NCI-H510A treated with DMSO at 0.1 percent for 48 hours (cell line): ENCODE results near the gene SCGB1A1.

ENCODE experiments used
- DNase-seq: peaks from one replicate; lab custom pipeline; 2025; lab: John Stamatoyannopoulos, UW

Gene SCGB1A1

GRCh38 chr11:62421996-62422395 lies 3.2 kb downstream of the SCGB1A1 start:
- no peak for DNase-seq

DNA sequence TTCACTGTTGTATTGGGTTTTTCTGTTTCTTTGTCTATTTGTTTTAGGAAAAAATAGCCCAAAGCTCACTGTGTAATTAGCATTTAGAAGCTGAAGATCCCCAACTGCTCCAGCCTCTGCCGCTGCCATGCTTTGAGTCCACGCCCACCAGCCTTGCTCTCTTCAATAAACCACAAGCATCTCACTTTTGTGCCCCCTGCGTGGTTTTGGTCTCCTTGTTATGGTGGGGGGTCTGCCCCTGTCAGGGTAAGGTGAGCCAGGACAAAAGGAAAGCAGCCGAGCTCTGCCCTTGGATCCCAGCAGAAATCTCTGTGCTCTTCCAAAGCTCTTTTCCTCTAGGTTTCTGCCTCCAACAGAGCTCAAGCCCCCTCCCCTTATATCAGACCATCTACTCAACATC lies 4.2 kb downstream of the SCGB1A1 start:
- DNase-seq: no peak

- no peak for DNase-seq
Observed at GRCh38 chr11:62427630-62428233, 8.9 kb downstream of the SCGB1A1 start.

DNA sequence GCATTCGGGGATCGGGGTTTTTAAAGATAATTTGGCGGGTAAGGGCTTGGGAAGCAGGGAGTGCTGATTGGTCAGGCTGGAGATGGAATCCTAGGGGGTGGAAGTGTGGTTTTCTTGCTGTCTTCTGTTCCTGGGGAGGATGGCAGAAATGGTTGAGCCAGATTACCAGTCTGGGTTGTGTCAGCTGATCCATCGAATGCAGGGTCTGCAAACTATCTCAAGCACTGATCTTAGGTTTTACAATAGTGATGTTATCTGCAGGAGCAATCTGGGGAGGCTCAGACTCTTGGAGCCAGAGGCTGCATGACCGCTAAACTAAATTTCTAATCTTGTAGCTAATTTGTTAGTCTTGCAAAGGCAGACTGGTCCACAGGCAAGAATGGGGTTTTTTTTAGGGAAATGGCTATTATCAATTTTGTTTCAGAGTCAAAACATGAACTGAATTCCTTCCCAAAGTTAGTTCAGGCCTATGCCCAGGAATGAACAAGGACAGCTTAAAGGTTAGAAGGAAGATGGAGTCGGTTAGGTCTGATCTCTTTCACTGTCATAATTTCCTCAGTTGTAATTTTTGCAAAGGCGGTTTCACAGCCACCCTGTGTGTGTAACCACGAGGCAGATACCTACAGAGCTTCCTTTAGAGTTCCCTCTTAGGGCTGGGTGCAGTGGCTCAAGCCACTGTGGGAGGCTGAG lies 10.2 kb downstream of the SCGB1A1 start:
- DNase-seq: no peak

- no peak for DNase-seq
Observed at GRCh38 chr11:62430425-62430824, 11.6 kb downstream of the SCGB1A1 start.

DNA sequence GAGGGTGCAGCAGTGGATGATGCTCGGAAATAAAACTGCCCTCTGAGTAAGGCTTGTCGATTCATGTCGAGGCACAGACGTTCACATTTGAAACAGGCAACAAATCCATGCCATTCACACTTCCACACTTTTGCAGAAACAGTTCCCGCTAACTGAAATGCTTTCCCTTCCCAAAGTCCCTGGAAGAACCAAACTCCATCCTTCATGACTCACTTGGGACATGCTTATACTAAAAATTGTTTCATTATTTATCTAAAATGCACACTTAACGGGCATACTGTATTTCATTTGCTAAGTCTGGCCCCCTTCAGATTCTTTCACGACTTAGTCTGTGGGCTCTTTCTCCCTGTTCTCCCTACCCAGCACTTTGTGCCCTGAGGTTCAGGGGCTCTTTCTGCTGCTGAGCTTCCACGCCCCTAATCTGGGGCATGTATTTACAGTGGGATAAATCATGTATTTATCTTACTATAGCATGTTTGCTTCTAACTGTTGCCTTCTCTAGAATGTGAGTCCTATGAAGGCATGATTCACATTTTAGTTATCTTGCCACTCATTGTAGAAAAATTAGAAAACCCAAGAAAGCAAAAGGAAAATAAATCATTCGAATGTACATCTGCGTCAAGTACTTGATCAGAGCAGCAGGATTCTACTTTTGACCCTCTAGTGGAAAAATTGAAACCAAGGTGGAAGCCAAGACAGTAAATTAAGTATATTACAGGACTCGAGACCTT lies 12.5 kb downstream of the SCGB1A1 start:
- no peak for DNase-seq

GRCh38 chr11:62432695-62433094 lies 13.9 kb downstream of the SCGB1A1 start:
- DNase-seq: no peak

DNA sequence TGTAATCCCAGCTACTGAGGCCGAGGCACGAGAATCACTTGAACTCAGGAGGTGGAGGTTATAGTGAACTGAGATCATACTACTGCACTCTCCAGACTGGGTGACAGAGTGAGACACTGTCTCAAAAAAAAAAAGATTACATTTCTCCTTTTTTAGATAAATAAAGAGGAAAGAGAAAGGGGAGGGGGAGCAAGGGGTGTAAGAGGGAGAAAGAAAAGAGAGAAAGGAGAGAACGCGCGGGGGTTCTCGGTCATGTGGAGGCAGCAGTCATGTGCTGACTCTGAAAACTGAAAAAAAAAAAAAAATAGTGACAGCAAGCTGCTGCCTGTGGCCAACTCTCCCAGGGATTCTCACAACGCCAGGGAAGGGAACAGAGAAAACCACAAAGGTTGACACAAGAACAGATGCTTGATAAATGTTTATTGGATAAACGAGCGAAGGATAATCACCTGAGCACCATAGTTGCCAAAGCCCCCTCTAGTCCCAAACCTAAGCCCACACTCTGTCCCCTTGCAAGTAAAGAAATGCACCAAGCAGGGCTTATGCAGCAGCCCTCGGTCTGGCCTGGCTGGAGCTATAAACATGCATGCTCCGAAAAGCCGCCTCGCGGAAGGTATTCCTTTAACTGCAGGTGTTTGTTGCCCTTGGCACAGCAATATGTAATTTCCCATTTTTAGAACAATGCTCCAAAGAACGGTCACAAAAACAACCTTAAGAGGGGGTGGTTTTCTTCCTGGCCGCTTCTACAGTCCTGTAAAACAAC lies 14.5 kb downstream of the SCGB1A1 start:
- DNase-seq: no peak

- DNase-seq: no peak
Observed at GRCh38 chr11:62433904-62434276, 15.1 kb downstream of the SCGB1A1 start.

DNA sequence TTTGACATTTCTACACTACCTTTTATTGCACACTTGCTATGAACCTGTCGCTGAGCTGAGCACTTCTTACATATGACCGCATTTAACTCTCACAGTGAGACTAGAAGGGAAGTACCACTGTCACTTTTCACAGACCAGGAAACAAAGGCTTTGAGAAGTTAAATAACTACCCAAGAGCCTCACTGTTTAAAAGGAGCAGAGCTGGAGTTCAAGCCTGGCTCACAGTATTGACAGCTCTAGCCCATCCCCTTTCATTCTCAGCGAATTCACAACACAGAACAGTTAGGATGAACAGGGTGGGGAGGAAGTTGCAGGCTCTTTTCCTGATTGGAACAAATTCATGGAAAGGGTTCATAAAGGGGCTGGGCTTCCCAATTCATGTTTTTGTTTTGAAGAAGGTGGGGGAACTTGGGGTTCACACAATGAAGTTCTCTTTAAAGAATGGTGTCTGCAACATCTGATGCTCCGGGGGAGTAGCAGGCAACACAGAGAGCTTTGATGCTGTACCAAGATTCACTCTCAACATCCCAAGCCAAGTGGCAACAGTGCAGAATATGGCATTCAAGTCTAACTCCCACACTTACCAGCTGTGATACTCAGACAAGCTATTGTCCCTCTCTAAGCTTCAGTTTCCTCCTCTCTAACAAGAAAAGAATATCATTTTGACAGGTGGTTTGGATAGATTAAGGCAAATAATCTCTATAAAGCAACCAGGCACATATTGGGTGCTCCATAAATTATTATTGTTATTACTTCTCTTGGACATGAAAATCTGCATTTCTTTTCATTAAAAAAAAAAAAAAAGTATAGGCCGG lies 17.2 kb downstream of the SCGB1A1 start:
- DNase-seq: no peak

DNA sequence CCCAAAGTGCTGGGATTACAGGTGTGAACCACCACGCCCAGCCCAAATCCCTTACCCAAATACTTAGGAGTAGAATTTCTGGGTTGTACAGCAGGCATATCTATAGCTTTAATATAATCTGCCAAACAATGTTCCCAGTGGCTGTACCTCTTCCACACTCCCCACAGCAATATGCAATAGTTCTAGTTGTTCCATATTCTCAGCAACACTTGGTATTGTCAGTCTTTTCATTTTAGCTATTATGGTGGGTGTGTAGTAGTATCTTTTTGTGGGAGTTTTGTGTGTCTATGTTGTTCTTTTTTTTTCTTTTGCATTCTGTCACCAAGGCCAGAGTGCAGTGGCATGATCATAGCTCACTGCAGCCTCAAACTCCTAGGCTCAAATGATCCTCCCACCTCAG lies 18.8 kb downstream of the SCGB1A1 start:
- no peak for DNase-seq

- DNase-seq: no peak
Observed at GRCh38 chr11:62438641-62439040, 19.8 kb downstream of the SCGB1A1 start.

DNA sequence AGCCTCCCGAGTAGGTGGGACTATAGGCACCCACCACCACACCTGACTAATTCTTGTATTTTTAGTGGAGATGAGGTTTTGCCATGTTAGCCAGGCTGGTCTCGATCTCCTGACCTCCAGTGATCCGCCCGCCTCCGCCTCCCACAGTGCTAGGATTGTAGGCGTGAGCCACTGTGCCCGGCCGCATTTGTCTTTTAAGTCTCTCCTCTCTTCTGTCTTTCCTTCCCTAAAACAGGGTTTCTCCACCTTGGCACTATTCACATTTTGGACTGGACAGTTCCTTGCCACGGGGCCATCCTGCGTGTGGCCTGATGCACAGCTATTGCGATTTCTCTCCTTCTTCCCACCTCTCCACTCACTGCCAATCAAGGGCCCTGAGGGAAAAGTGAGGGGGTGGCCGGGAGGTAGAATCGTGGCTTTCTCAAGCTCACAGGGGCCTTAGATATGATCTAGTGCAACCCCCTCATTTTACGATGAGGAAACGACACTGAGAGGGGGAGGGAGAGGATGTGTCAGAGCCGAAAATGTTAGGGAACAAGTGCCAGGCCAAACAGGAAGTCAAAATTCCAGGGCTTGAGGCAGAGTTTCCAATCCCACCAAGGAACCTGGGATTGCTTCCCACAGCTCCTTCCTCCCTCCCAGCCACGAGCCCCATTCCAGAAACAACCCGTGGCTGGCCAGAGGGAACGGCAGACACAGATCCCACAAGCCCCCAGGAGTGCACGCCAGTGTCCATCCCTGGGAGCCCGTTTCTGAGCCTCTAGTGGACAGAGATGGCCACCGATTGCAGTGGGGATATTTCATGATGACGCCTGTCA lies 21.2 kb downstream of the SCGB1A1 start:
- no peak for DNase-seq

- DNase-seq: no peak
Observed at GRCh38 chr11:62443390-62444235, 24.8 kb downstream of the SCGB1A1 start.

DNA sequence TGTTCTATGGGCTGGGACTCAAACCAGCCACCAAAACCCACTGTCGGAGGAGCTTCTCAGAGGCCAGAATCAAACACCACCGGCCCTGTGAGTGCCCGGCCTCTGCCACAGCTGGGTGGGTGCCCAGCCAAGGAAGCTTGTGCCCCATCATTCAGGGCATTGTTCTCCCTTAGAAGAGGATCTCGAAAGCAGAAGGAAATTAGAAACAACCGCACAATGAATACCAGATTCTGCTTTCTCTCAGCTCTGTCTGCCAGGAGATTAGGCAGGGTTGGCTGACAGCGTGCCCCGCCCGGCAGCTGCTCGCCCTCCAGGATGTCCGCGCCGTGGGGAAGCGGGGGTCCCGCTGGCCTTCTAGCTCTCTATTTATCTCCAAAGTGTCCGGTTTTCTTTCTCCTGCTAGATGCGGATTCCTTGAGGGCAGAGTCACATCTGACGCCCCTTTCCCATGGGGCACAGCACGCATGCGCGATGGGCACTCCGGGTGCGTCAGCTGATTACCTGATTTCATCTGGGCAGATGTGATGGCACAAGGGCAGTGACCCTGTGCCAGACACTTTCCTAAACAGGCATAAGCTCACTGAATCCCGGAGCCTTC lies 25.5 kb downstream of the SCGB1A1 start:
- DNase-seq: no peak

GRCh38 chr11:62444835-62445234 lies 26.0 kb downstream of the SCGB1A1 start:
- no peak for DNase-seq

GRCh38 chr11:62445314-62445740 lies 26.5 kb downstream of the SCGB1A1 start:
- no peak for DNase-seq

GRCh38 chr11:62446091-62446490 lies 27.3 kb downstream of the SCGB1A1 start:
- no peak for DNase-seq

DNA sequence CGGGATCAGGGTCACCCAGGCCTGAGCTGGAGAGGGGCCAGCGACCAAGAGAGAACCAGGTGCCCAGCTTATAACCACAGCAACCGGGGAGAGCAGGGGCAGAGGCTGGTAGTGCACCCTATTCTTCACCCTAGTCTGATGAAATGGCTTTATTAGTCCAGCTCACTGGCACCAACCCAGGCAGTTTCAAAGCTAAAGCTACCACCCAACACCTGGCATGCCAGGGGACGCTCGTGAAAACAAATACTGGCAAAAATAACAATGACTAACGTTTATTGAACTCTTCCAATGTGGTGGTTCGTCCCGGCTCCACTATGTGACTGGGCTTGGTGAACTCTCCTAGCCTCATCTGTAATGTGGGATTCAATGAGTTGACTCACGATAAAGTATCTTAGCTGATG lies 30.6 kb downstream of the SCGB1A1 start:
- no peak for DNase-seq
